Caco-2 (cell line): ENCODE results near the gene LMBR1. TPM values are rescaled to one million over a fixed set of nuclear protein-coding genes. Genes with fewer than 3 reads are reported as not detected.

ENCODE experiments used
- BruUV-seq: library from RNA; stranded (reverse); fragments of 400-500 nt; replicated peaks from 2 replicates; lab custom pipeline; 2021; lab: Mats Ljungman, UMichigan
- CTCF ChIA-PET: fragments of 300-600 bp; sonication (Branson Sonifier 250); formaldehyde crosslinking; loops from one replicate; lab custom pipeline; 2022; ENCODE audit warnings: antibody characterized with exemption; lab: Charles Lee
- POLR2A ChIA-PET: fragments of 300-600 bp; sonication (Branson Sonifier 250); formaldehyde crosslinking; loops from one replicate; lab custom pipeline; 2022; ENCODE audit warnings: antibody characterized with exemption; lab: Charles Lee
- DNase-seq, 2 experiments: peaks; one replicate each; pipeline versions ENCODE4 v3.0.0 to v3.0.0-alpha.2; 2020 to 2022
- H3K27me3 ChIP-seq: replicated peaks from 2 replicates; pipeline ENCODE4 v1.6.0; 2011; ENCODE audit warnings: low read length; ENCODE audit not compliant: control insufficient read depth, insufficient read depth
- H3K36me3 ChIP-seq: 2 replicates; pipeline ENCODE4 v1.5.1; 2011; ENCODE audit warnings: low read length; ENCODE audit not compliant: control insufficient read depth, insufficient read depth
- H3K4me1 ChIP-seq: fragments of 250-450 bp; sonication (Bioruptor Pico); 2 replicates; pipeline ENCODE4 v1.5.1; 2020; ENCODE audit warnings: mild to moderate bottlenecking
- H3K4me3 ChIP-seq: 2 replicates; pipeline ENCODE4 v1.5.1; 2011; ENCODE audit warnings: low read depth, mild to moderate bottlenecking, control low read depth, low read length
- H3K9me3 ChIP-seq: fragments of 250-450 bp; sonication (Bioruptor Pico); 2 replicates; pipeline ENCODE4 v1.5.1; 2020; ENCODE audit warnings: mild to moderate bottlenecking, moderate library complexity
- H3K27ac Mint-ChIP-seq: one replicate; pipeline ENCODE4 v1.8.0; 2022; ENCODE audit warnings: mixed read lengths; ENCODE audit not compliant: unreplicated experiment
- H3K27me3 Mint-ChIP-seq: one replicate; pipeline ENCODE4 v1.8.0; 2022; ENCODE audit warnings: mixed read lengths; ENCODE audit not compliant: insufficient read depth, unreplicated experiment
- H3K36me3 Mint-ChIP-seq: one replicate; pipeline ENCODE4 v1.8.0; 2022; ENCODE audit warnings: mild to moderate bottlenecking, mixed read lengths; ENCODE audit not compliant: insufficient read depth, unreplicated experiment
- H3K4me1 Mint-ChIP-seq: one replicate; pipeline ENCODE4 v1.8.0; 2022; ENCODE audit warnings: low read depth, mixed read lengths; ENCODE audit not compliant: unreplicated experiment
- H3K4me3 Mint-ChIP-seq: one replicate; pipeline ENCODE4 v1.8.0; 2022; ENCODE audit warnings: mild to moderate bottlenecking, moderate library complexity, mixed read lengths; ENCODE audit not compliant: unreplicated experiment
- H3K9me3 Mint-ChIP-seq: one replicate; pipeline ENCODE4 v1.8.0; 2022; ENCODE audit warnings: mixed read lengths; ENCODE audit not compliant: unreplicated experiment
- intact Hi-C: fragments of 100-400 bp; cut with micrococcal nuclease; formaldehyde crosslinking; loops from one replicate; pipeline ENCODE4 v1.10.0; 2022; ENCODE audit not compliant: unreplicated experiment
- total RNA-seq: library from RNA; stranded (reverse); gene quantifications from 2 replicates; pipeline ENCODE4 v1.2.3, GENCODE V29; 2022
- TF ChIP-seq, protein P1 (sequence below), 2 experiments: fragments of 200-600 bp in 1 of 2; IDR thresholded peaks; 1 replicate in 1 of 2; 2 replicates in 1 of 2; pipeline versions ENCODE4 v1.5.1 to v1.8.0; 2011 to 2022; ENCODE audit warnings: antibody characterized with exemption in 1 of 2, control low read depth in 1 of 2, inconsistent platforms in 1 of 2, low read depth in 1 of 2, low read length in 1 of 2, mild to moderate bottlenecking in 1 of 2, moderate library complexity in 1 of 2; ENCODE audit not compliant: insufficient read depth in 1 of 2, severe bottlenecking in 1 of 2, unreplicated experiment in 1 of 2

The LMBR1 gene
- total RNA-seq, 1 experiment from 2014 or later, result 77.9 TPM

DNA sequence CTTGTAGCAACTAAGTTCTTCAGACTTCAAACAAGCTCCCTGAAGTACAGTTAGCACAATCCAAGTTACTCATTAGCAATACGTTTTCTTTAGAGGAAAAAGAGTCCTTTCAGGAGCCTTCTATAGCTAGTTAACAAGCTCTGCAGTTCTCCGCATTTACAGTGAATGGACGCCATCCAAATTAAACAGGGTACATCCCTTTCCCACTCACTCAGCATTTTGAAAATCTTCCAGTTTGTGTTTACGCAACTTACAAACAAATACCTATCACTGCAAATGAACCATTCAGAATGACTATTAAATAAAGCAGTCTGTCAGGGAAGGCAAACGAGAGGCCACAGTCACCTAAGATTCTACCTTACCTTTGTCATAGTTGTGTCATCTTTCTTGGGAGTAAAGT, 167.9 kb downstream of the LMBR1 start:
- H3K9me3 ChIP-seq, result no peaks in the 10 kb centered on the region
- no TSS peak for BruUV-seq
- Mint-ChIP-seq H3K9me3 (no peaks in the 10 kb centered on the region), H3K27ac (no peak overlapping the region), H3K27me3 (no peaks in the 10 kb centered on the region), H3K4me3 (no peak overlapping the region), H3K36me3 (peaks cover 8% of the 10 kb centered on the region), H3K4me1 (peaks cover 8% of the 10 kb centered on the region)
- TF ChIP-seq, protein P1, sequence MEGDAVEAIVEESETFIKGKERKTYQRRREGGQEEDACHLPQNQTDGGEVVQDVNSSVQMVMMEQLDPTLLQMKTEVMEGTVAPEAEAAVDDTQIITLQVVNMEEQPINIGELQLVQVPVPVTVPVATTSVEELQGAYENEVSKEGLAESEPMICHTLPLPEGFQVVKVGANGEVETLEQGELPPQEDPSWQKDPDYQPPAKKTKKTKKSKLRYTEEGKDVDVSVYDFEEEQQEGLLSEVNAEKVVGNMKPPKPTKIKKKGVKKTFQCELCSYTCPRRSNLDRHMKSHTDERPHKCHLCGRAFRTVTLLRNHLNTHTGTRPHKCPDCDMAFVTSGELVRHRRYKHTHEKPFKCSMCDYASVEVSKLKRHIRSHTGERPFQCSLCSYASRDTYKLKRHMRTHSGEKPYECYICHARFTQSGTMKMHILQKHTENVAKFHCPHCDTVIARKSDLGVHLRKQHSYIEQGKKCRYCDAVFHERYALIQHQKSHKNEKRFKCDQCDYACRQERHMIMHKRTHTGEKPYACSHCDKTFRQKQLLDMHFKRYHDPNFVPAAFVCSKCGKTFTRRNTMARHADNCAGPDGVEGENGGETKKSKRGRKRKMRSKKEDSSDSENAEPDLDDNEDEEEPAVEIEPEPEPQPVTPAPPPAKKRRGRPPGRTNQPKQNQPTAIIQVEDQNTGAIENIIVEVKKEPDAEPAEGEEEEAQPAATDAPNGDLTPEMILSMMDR (IDR thresholded peaks at IDR 0.05; ENCODE audit: insufficient read depth in 1 of 2, low read depth in 1 of 2, low read length in 1 of 2, severe bottlenecking in 1 of 2, unreplicated experiment in 1 of 2), result no peak
- no peaks in the 10 kb centered on the region for H3K27me3 ChIP-seq
- H3K4me1 ChIP-seq, result no peaks in the 10 kb centered on the region; the same call in 1 of the 2 replicates
- no peaks in the 10 kb centered on the region for H3K36me3 ChIP-seq
- CTCF ChIA-PET, result no interaction called here
- intact Hi-C loops, result no loop called here
- no peak for DNase-seq
- no peak overlapping the region for H3K4me3 ChIP-seq
- POLR2A ChIA-PET, result no interaction called here

GRCh38 chr7:156722043-156722826, 170.7 kb downstream of the LMBR1 start:
- TF ChIP-seq, protein P1 (IDR thresholded peaks at IDR 0.05; ENCODE audit: insufficient read depth in 1 of 2, low read depth in 1 of 2, low read length in 1 of 2, severe bottlenecking in 1 of 2, unreplicated experiment in 1 of 2), result no peak
- Mint-ChIP-seq H3K4me1 (peaks cover 8% of the 10 kb centered on the region), H3K9me3 (no peaks in the 10 kb centered on the region), H3K36me3 (peaks cover 11% of the 10 kb centered on the region), H3K27ac (no peak overlapping the region), H3K4me3 (no peak overlapping the region), H3K27me3 (no peaks in the 10 kb centered on the region)
- intact Hi-C loops, result no loop called here
- H3K4me1 ChIP-seq, result no peaks in the 10 kb centered on the region; the same call in 1 of the 2 replicates
- no peaks in the 10 kb centered on the region for H3K27me3 ChIP-seq
- no peak for DNase-seq
- no TSS peak for BruUV-seq
- no peak overlapping the region for H3K4me3 ChIP-seq
- H3K9me3 ChIP-seq, result no peaks in the 10 kb centered on the region
- POLR2A ChIA-PET, result no interaction called here
- CTCF ChIA-PET, result no interaction called here
- no peaks in the 10 kb centered on the region for H3K36me3 ChIP-seq

GRCh38 chr7:156703773-156704482, 189.1 kb downstream of the LMBR1 start:
- H3K36me3 Mint-ChIP-seq, result peaks cover 26% of the 10 kb centered on the region
- H3K27me3 Mint-ChIP-seq, result no peaks in the 10 kb centered on the region
- Histone ChIP-seq H3K4me3 (no peak overlapping the region), H3K36me3 (no peaks in the 10 kb centered on the region), H3K9me3 (peaks cover 5% of the 10 kb centered on the region; the same call in 1 of the 2 replicates), H3K4me1 (no peaks in the 10 kb centered on the region), H3K27me3 (no peaks in the 10 kb centered on the region)
- no peak for DNase-seq
- H3K4me3 Mint-ChIP-seq, result no peak overlapping the region
- CTCF ChIA-PET, result no interaction called here
- TF ChIP-seq, protein P1 (IDR thresholded peaks at IDR 0.05; ENCODE audit: insufficient read depth in 1 of 2, low read depth in 1 of 2, low read length in 1 of 2, severe bottlenecking in 1 of 2, unreplicated experiment in 1 of 2), result no peak
- intact Hi-C loops, result no loop called here
- H3K27ac Mint-ChIP-seq, result no peak overlapping the region
- no TSS peak for BruUV-seq
- POLR2A ChIA-PET, result no interaction called here
- H3K4me1 Mint-ChIP-seq, result peaks cover 9% of the 10 kb centered on the region
- peaks cover 18% of the 10 kb centered on the region for H3K9me3 Mint-ChIP-seq
